Epidermal melanocyte (primary cell): ENCODE measurements around the gene PPP2R5C.
"Not testable (repeated sequence)": the region's sequence is repeated elsewhere in the genome, so short reads cannot be mapped to it uniquely, and the experiment has no call there.

ENCODE experiments used
- DNase-seq: peaks from one replicate; pipeline ENCODE4 v3.0.0; 2011; ENCODE audit warnings: low spot score; ENCODE audit not compliant: insufficient read length

Gene PPP2R5C

DNA sequence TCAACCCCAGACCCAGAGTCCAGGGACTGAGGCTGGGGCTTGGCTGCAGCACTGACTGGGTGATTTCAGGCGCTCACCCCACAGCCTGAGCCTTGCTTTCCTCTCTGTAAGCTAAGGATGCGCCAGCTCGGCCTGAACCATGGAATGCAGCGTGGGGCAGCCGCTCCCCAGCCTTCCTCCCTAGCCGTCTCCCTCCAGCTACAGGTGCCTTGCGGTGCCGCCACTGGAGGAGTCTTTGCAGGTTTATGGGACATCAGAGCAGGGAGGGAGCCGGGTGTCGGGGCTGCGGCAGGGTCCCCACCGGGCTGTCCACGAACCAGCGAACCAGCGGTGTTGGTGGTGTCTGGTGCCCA lies 19.4 kb downstream of the PPP2R5C start:
- DNase-seq = no peak

- DNase-seq = no peak
These were observed 19.9 kb downstream of the PPP2R5C start for GRCh38 chr14:101781240-101782061.

GRCh38 chr14:101783260-101784016 lies 21.9 kb downstream of the PPP2R5C start:
- DNase-seq = no peak

DNA sequence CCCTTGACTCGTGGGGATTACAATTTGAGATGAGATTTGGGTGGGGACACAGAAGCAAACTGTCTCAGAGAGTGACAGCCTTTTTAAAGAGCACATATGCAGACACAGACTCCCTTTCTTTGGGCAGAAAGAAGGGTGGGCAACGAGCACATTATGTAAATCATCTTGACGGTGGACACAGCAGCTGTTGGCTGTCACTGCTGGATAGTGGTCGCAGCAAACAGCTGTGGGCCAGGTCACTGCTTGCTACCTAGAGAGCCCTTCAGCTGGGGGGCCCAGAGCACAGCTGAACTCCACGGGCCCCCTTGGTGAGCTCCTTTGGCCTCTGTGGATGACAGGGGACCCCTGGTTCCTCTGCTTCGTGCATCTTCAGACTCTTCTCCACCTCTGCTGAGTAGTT lies 23.1 kb downstream of the PPP2R5C start:
- no peak for DNase-seq

- DNase-seq = no peak
These were observed 26.6 kb downstream of the PPP2R5C start for GRCh38 chr14:101788016-101788635.

GRCh38 chr14:101789222-101789621 lies 27.7 kb downstream of the PPP2R5C start:
- DNase-seq = no peak

- no peak for DNase-seq
These were observed 28.7 kb downstream of the PPP2R5C start for GRCh38 chr14:101790232-101790631.

DNA sequence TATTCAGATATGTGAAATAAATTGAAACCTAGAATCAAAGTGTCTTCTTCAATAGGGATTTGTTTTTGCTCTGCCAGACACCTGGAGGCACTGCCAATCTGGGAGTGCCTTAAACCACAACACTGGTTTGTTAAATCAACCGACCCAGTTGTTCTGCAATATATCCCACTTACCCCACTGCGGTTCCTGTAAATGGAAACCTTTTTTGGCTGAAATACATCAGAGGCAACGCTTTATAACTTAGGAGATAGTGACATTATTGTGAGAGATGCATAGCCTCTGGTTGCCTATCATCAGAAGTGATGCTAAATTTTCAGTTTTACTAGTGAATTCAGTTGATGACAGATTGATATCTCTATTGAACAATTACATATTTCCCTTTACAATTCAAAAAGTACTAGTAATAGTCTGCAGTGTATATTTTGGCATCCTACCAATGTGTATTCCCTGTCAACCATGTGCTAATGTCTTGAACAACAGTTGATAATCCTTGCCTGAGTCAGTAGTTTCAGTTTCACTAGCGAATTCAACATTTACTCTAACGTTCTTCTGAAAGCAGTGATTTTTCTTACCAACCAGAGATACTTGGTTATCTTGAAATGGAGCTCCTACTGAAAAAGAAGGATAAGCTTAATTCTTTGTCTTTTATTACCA lies 30.5 kb downstream of the PPP2R5C start:
- no peak for DNase-seq

- DNase-seq = no peak
These were observed 34.5 kb downstream of the PPP2R5C start for GRCh38 chr14:101796016-101796415.

GRCh38 chr14:101796479-101796878 lies 35.0 kb downstream of the PPP2R5C start:
- no peak for DNase-seq

DNA sequence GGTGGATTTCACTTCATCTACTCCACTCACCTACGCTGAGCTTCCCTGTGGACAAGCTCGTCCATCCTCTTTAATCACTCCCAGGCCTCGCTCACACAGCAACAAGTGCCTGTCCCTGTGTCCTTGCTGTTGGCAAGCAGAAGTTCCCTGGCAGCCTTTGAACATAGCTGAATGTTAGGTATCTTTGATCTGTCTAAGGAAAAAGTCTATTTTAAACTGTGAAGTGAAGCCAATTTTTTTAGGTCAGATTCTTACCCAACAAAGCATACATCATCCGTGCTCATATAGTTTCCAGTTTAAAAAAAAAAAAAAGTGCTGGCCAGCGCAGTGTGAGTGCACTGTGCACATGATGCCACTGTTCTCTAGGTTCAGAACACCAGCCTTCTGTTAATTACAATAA lies 36.3 kb downstream of the PPP2R5C start:
- DNase-seq = no peak

DNA sequence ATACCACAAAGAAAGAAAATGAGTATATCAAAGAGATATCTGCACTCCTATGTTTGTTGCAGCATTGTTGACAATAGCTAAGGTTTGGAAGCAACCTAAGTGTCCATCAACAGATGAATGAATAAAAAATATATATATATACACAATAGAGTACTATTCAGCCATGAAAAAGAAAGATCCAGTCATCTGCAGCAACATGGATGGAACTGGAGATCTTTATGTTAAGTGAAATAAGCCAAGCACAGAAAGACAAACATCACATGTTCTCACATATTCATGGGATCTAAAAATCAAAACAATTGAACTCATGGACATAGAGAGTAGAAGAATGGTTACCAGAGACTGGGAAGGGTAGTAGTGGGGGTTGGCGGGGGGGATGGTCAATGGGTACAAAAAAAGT lies 42.9 kb downstream of the PPP2R5C start:
- not testable (repeated sequence) for DNase-seq

DNA sequence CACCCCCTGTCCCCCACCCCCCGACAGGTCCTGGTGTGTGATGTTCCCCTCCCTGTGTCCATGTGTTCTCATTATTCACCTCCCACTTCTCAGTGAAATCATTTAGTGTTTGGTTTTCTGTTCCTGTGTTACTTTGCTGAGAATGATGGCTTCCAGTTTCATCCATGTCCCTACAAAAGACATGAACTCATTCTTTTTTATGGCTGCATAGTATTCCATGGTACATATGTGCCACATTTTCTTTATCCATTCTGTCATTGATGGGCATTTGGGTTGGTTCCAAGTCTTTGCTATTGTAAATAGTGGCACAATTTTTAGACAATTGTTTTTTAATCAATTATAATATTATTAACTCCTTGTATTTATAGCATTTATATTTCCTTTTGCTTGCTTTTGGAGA lies 44.7 kb downstream of the PPP2R5C start:
- not testable (repeated sequence) for DNase-seq

- no peak for DNase-seq
These were observed 46.6 kb downstream of the PPP2R5C start for GRCh38 chr14:101808020-101808641.

GRCh38 chr14:101808894-101809670 lies 47.6 kb downstream of the PPP2R5C start:
- DNase-seq = no peak

DNA sequence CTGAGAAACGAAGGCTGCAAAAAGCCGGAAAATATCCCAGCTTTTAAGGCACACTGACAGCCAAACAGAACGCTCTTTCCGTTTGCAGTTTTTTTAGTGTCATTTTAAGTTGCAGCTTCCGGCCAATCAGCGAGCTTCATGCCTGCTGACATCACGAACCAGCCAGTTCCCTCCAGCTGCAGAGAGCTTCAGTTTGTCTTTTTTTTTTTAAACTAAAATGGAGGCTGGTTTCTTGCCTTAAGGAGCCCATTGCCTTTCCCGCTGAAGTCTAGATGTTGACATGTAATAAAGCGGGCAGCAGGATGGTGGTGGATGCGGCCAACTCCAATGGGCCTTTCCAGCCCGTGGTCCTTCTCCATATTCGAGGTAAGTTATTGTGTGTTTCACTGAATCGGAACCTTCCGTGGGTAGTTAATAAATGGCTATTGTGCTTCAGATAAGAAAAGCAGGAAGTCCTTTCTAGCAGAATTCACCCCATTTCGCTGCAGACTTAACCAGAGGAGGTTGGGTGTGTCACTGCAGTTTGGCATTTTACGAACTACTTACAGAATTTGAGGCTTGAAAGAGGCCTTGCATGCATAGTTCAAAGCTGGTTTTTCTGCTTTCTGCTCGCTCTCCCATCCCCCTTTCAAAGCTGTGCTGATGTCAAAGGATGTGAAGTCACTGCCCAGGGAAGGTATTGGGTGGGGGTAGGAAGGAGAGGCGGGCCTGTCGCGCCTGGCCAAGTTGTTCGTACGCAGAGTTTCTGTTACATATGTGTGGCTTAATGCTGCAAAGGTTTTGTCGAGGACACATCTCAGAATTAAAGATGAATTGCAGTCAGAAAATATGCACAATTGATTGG lies 48.4 kb downstream of the PPP2R5C start:
- peak; percentile 71 for DNase-seq

DNA sequence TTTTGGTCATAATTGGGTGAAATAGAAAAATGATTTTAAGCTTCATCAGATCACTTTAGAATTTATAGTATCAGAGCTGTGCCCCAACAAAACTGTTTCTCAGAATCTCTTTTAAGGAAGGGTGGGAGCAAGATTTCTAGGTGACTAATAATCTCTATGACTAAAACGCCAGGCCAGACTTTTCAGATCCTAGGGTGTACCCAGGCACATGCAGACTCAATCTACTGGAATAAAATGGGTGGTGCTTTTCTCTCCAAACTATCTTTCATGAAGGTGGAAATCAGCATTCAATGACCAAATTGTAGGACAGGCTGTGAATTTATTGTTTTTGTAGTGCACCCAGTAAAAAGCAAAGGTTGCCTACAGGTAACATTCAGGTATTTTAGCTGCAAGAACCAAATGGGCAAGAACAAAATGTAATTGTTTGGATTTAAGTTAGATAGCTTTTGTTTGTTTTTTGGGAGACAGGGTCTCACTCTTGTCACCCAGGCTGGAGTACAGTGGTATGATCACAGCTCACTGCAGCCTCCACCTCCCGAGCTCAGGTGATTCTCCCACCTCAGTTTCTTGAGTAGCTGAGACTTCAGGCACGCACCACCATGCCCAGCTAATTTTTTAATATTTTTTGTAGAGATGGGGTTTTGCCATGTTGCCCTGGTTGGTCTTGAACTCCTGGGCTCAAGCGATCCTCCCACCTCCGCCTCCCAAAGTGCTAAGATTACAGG lies 49.5 kb downstream of the PPP2R5C start:
- no peak for DNase-seq

DNA sequence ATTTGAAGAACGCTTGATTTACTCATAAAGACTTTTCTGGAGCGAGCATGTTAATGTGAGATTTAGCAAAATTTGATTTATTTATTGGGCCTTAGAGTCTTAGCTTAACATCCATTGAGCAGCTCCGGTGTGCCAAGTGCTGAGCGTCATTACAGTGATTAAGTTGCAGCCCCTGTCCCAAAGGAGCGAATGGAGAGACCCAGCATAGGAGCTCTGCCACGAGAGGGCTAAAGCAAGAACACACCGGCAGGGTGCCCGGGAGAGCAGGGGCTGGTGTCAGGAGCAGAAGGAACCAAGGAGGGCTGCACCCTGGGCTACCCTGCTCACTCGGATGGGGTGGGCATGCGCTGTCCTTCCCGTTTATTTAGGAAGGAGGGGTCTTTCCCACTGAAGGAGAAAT lies 50.6 kb downstream of the PPP2R5C start:
- no peak for DNase-seq

- no peak for DNase-seq
These were observed 51.8 kb downstream of the PPP2R5C start for GRCh38 chr14:101813171-101813759.
